WTC11 (cell line): ENCODE measurements around the gene KMT2D. TPM values are rescaled to one million over a fixed set of nuclear protein-coding genes. Genes with fewer than 3 reads are reported as not detected.

Experiments
- ATAC-seq: fragments of 200-7000 bp; cut with Tn5 transposase; 2 replicates; pipeline ENCODE4 v1.10.0; 2021; ENCODE audit warnings: mild to moderate bottlenecking, moderate library complexity
- CTCF ChIA-PET: fragments of 300-600 bp; sonication (Branson Sonifier 250); formaldehyde crosslinking; loops from one replicate; lab custom pipeline; 2021; ENCODE audit warnings: antibody characterized with exemption; lab: Charles Lee
- POLR2A ChIA-PET: fragments of 350-600 bp; sonication (Branson Sonifier 250); formaldehyde crosslinking; loops from one replicate; lab custom pipeline; 2021; ENCODE audit warnings: antibody characterized with exemption; lab: Charles Lee
- DNase-seq: peaks from one replicate; pipeline ENCODE4 v3.0.0; 2021; ENCODE audit warnings: low spot score
- H3K27ac Mint-ChIP-seq: 2 replicates; pipeline ENCODE4 v1.8.0; 2021; ENCODE audit warnings: mixed read lengths
- H3K27me3 Mint-ChIP-seq: 2 replicates; pipeline ENCODE4 v1.8.0; 2021; ENCODE audit warnings: low read depth, mild to moderate bottlenecking, moderate library complexity, mixed read lengths
- H3K36me3 Mint-ChIP-seq: 2 replicates; pipeline ENCODE4 v1.8.0; 2021; ENCODE audit warnings: mixed read lengths
- H3K4me1 Mint-ChIP-seq: 2 replicates; pipeline ENCODE4 v1.8.0; 2022; ENCODE audit warnings: mixed read lengths
- H3K4me3 Mint-ChIP-seq: 2 replicates; pipeline ENCODE4 v1.8.0; 2021; ENCODE audit warnings: mild to moderate bottlenecking, moderate library complexity, mixed read lengths
- H3K9me3 Mint-ChIP-seq: 2 replicates; pipeline ENCODE4 v1.8.0; 2021; ENCODE audit warnings: mixed read lengths
- ATF1 ChIP-seq: sonication (generic); formaldehyde crosslinking; IDR thresholded peaks from 2 replicates; pipeline ENCODE4 v1.8.1; 2023; ENCODE audit warnings: mild to moderate bottlenecking, moderate library complexity, missing genetic modification reagents
- GABPB1 ChIP-seq: sonication (generic); formaldehyde crosslinking; IDR thresholded peaks from 2 replicates; pipeline ENCODE4 v1.8.1; 2023; ENCODE audit warnings: mild to moderate bottlenecking, missing genetic modification reagents
- GRHL2 ChIP-seq: fragments of 250-450 bp; sonication (Bioruptor Pico); IDR thresholded peaks from 2 replicates; pipeline ENCODE4 v1.8.0; 2022; ENCODE audit warnings: mild to moderate bottlenecking, moderate library complexity; ENCODE audit not compliant: insufficient replicate concordance, severe bottlenecking
- HMGA2 ChIP-seq: fragments of 250-450 bp; sonication (Bioruptor Pico); IDR thresholded peaks from 2 replicates; pipeline ENCODE4 v1.4.0; 2021; ENCODE audit warnings: mild to moderate bottlenecking, moderate library complexity
- KAT7 ChIP-seq: sonication (generic); formaldehyde crosslinking; IDR thresholded peaks from 2 replicates; pipeline ENCODE4 v1.8.1; 2023; ENCODE audit warnings: missing genetic modification reagents, mild to moderate bottlenecking, borderline replicate concordance
- MXD4 ChIP-seq: fragments of 250-450 bp; sonication (Bioruptor Pico); IDR thresholded peaks from 2 replicates; pipeline ENCODE4 v1.8.0; 2021; ENCODE audit warnings: mild to moderate bottlenecking, moderate library complexity, borderline replicate concordance
- MYBL2 ChIP-seq: sonication (generic); formaldehyde crosslinking; IDR thresholded peaks from 2 replicates; pipeline ENCODE4 v1.8.1; 2023; ENCODE audit warnings: mild to moderate bottlenecking, moderate library complexity, missing genetic modification reagents
- NR1H2 ChIP-seq: sonication (generic); formaldehyde crosslinking; IDR thresholded peaks from 2 replicates; pipeline ENCODE4 v1.9.0; 2021; ENCODE audit warnings: mild to moderate bottlenecking, moderate library complexity, missing genetic modification reagents
- NR2C2 ChIP-seq: sonication (generic); formaldehyde crosslinking; IDR thresholded peaks from 2 replicates; pipeline ENCODE4 v1.8.0; 2022; ENCODE audit warnings: mild to moderate bottlenecking, missing genetic modification reagents
- NR3C1 ChIP-seq: sonication (generic); formaldehyde crosslinking; conservative IDR thresholded peaks from 2 replicates; pipeline ENCODE4 v1.8.1; 2023; ENCODE audit warnings: low read depth, mild to moderate bottlenecking, missing genetic modification reagents
- OVOL2 ChIP-seq: fragments of 250-450 bp; sonication (Bioruptor Pico); IDR thresholded peaks from 2 replicates; pipeline ENCODE4 v1.9.0; 2021; ENCODE audit warnings: mild to moderate bottlenecking, borderline replicate concordance
- ZBTB21 ChIP-seq: sonication (generic); formaldehyde crosslinking; IDR thresholded peaks from 2 replicates; pipeline ENCODE4 v1.8.1; 2023; ENCODE audit warnings: mild to moderate bottlenecking, missing genetic modification reagents, borderline replicate concordance
- ZNF138 ChIP-seq: sonication (generic); formaldehyde crosslinking; conservative IDR thresholded peaks from 2 replicates; pipeline ENCODE4 v1.8.1; 2022; ENCODE audit warnings: mild to moderate bottlenecking, moderate library complexity, missing genetic modification reagents
- ZNF317 ChIP-seq: sonication (generic); formaldehyde crosslinking; IDR thresholded peaks from 2 replicates; pipeline ENCODE4 v1.8.1; 2023; ENCODE audit warnings: low read depth, mild to moderate bottlenecking, moderate library complexity, missing genetic modification reagents, borderline replicate concordance
- total RNA-seq: library from RNA; stranded (reverse); gene quantifications from 3 replicates; pipeline ENCODE4 v1.2.3, GENCODE V29; 2021
- TF ChIP-seq, protein P1 (sequence below): fragments of 250-450 bp; sonication (Bioruptor Pico); IDR thresholded peaks from 2 replicates; pipeline ENCODE4 v1.9.0; 2021; ENCODE audit warnings: moderate library complexity, mild to moderate bottlenecking, inconsistent platforms, borderline replicate concordance
- TF ChIP-seq, protein P2 (sequence below): sonication (generic); formaldehyde crosslinking; IDR thresholded peaks from 2 replicates; pipeline ENCODE4 v1.8.1; 2022; ENCODE audit warnings: missing genetic modification reagents, borderline replicate concordance
- TF ChIP-seq, protein P3 (sequence below): sonication (generic); formaldehyde crosslinking; conservative IDR thresholded peaks from 2 replicates; pipeline ENCODE4 v1.8.1; 2023; ENCODE audit warnings: mild to moderate bottlenecking, low read depth, missing genetic modification reagents, moderate library complexity
- TF ChIP-seq, protein P4 (sequence below): sonication (generic); formaldehyde crosslinking; IDR thresholded peaks from 2 replicates; pipeline ENCODE4 v1.8.1; 2023; ENCODE audit warnings: mild to moderate bottlenecking, missing genetic modification reagents, moderate library complexity
- TF ChIP-seq, protein P5 (sequence below): sonication (generic); formaldehyde crosslinking; IDR thresholded peaks from 2 replicates; pipeline ENCODE4 v1.8.1; 2023; ENCODE audit warnings: mild to moderate bottlenecking, missing genetic modification reagents
- TF ChIP-seq, protein P6 (sequence below): fragments of 250-450 bp; sonication (Bioruptor Pico); IDR thresholded peaks from 2 replicates; pipeline ENCODE4 v1.9.0; 2021; ENCODE audit warnings: mild to moderate bottlenecking
- TF ChIP-seq, protein P7 (sequence below): sonication (generic); formaldehyde crosslinking; IDR thresholded peaks from 2 replicates; pipeline ENCODE4 v1.8.0; 2022; ENCODE audit warnings: mild to moderate bottlenecking, missing genetic modification reagents

Gene KMT2D
- total RNA-seq, 1 experiment from 2014 or later, result 101 TPM

DNA sequence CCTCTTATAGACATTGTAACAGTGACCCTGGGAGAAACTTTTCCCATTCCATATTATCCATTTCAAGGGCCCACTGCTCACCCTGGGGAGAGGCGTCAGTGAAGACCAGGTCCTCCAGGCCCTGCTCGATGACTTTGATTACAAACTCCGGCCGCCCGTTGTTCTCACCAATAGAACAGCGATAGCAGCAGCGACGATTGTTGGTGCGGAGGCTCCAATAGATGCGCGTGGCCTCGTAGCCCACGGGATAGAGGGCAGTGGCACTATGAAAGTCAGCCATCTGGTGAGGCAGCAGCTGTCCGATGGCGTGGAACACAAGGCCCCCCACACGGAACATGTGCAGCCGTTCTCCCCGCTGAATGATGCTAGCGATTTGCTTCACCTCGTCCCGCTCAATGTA is 34.5 kb downstream of the KMT2D start:
- DNase-seq, result no peak
- no peaks in the 10 kb centered on the region for H3K27me3 Mint-ChIP-seq
- ChIA-PET CTCF (interaction anchor here (2.2 kb wide), 1 partner anchor 18 kb away, joined by 12 read pairs; no protein-coding TSS in a partner anchor), POLR2A (no interaction called here)
- TF ChIP-seq NR1H2 (CRISPR knock-in tag) (no peak), NR2C2 (CRISPR knock-in tag) (no peak), OVOL2 (no peak), KAT7 (CRISPR knock-in tag) (no peak), MXD4 (CRISPR knock-in tag) (no peak), ATF1 (CRISPR knock-in tag) (no peak), GABPB1 (CRISPR knock-in tag) (no peak), NR3C1 (CRISPR knock-in tag) (no peak), ZNF138 (CRISPR knock-in tag) (no peak)
- TF ChIP-seq, protein P1, sequence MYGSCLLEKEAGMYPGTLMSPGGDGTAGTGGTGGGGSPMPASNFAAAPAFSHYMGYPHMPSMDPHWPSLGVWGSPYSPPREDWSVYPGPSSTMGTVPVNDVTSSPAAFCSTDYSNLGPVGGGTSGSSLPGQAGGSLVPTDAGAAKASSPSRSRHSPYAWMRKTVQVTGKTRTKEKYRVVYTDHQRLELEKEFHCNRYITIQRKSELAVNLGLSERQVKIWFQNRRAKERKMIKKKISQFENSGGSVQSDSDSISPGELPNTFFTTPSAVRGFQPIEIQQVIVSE (CRISPR knock-in tag), result no peak
- TF ChIP-seq, protein P2, sequence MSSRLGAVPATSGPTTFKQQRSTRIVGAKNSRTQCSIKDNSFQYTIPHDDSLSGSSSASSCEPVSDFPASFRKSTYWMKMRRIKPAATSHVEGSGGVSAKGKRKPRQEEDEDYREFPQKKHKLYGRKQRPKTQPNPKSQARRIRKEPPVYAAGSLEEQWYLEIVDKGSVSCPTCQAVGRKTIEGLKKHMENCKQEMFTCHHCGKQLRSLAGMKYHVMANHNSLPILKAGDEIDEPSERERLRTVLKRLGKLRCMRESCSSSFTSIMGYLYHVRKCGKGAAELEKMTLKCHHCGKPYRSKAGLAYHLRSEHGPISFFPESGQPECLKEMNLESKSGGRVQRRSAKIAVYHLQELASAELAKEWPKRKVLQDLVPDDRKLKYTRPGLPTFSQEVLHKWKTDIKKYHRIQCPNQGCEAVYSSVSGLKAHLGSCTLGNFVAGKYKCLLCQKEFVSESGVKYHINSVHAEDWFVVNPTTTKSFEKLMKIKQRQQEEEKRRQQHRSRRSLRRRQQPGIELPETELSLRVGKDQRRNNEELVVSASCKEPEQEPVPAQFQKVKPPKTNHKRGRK, result no peak
- TF ChIP-seq, protein P3, sequence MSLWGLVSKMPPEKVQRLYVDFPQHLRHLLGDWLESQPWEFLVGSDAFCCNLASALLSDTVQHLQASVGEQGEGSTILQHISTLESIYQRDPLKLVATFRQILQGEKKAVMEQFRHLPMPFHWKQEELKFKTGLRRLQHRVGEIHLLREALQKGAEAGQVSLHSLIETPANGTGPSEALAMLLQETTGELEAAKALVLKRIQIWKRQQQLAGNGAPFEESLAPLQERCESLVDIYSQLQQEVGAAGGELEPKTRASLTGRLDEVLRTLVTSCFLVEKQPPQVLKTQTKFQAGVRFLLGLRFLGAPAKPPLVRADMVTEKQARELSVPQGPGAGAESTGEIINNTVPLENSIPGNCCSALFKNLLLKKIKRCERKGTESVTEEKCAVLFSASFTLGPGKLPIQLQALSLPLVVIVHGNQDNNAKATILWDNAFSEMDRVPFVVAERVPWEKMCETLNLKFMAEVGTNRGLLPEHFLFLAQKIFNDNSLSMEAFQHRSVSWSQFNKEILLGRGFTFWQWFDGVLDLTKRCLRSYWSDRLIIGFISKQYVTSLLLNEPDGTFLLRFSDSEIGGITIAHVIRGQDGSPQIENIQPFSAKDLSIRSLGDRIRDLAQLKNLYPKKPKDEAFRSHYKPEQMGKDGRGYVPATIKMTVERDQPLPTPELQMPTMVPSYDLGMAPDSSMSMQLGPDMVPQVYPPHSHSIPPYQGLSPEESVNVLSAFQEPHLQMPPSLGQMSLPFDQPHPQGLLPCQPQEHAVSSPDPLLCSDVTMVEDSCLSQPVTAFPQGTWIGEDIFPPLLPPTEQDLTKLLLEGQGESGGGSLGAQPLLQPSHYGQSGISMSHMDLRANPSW (CRISPR knock-in tag), result no peak
- H3K9me3 Mint-ChIP-seq, result no peaks in the 10 kb centered on the region
- no peaks in the 10 kb centered on the region for H3K4me1 Mint-ChIP-seq
- no peak overlapping the region for H3K4me3 Mint-ChIP-seq
- H3K27ac Mint-ChIP-seq, result no peak overlapping the region
- ATAC-seq, result no peak
- H3K36me3 Mint-ChIP-seq, result peaks cover 61% of the 10 kb centered on the region

DNA sequence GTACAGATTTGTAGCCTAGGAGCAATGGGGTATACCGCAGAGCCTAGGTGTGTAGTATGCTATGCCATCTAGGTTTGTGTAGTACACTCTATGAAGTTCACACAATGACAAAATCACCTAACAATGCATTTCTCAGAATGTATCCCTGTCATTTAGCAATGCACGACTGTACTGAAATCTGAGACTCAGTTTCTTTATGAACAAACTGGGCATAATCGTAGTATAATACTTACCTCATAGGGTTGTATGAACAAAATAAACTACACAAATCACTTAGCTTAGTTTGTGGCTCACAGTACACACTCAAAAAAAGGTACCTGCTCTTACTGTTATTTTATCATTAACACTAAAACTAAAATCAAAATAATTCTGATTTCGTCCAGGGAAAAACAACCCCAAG is 35.1 kb downstream of the KMT2D start:
- no peak overlapping the region for H3K27ac Mint-ChIP-seq
- POLR2A ChIA-PET, result no interaction called here
- DNase-seq (no peak), ATAC-seq (no peak)
- CTCF ChIA-PET, result interaction anchor here (2.2 kb wide), 1 partner anchor 18 kb away, joined by 12 read pairs; no protein-coding TSS in a partner anchor
- H3K4me1 Mint-ChIP-seq, result no peaks in the 10 kb centered on the region
- no peak overlapping the region for H3K4me3 Mint-ChIP-seq
- no peaks in the 10 kb centered on the region for H3K9me3 Mint-ChIP-seq
- no peaks in the 10 kb centered on the region for H3K27me3 Mint-ChIP-seq
- H3K36me3 Mint-ChIP-seq, result peaks cover 58% of the 10 kb centered on the region
- TF ChIP-seq GRHL2 (CRISPR knock-in tag) (no peak), MYBL2 (no peak), ZBTB21 (no peak), ZNF138 (CRISPR knock-in tag) (no peak), HMGA2 (no peak), ZNF317 (CRISPR knock-in tag) (no peak)
- TF ChIP-seq, protein P4, sequence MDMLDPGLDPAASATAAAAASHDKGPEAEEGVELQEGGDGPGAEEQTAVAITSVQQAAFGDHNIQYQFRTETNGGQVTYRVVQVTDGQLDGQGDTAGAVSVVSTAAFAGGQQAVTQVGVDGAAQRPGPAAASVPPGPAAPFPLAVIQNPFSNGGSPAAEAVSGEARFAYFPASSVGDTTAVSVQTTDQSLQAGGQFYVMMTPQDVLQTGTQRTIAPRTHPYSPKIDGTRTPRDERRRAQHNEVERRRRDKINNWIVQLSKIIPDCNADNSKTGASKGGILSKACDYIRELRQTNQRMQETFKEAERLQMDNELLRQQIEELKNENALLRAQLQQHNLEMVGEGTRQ, result no peak
- TF ChIP-seq, protein P5, sequence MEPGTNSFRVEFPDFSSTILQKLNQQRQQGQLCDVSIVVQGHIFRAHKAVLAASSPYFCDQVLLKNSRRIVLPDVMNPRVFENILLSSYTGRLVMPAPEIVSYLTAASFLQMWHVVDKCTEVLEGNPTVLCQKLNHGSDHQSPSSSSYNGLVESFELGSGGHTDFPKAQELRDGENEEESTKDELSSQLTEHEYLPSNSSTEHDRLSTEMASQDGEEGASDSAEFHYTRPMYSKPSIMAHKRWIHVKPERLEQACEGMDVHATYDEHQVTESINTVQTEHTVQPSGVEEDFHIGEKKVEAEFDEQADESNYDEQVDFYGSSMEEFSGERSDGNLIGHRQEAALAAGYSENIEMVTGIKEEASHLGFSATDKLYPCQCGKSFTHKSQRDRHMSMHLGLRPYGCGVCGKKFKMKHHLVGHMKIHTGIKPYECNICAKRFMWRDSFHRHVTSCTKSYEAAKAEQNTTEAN (CRISPR knock-in tag), result no peak
- TF ChIP-seq, protein P6, sequence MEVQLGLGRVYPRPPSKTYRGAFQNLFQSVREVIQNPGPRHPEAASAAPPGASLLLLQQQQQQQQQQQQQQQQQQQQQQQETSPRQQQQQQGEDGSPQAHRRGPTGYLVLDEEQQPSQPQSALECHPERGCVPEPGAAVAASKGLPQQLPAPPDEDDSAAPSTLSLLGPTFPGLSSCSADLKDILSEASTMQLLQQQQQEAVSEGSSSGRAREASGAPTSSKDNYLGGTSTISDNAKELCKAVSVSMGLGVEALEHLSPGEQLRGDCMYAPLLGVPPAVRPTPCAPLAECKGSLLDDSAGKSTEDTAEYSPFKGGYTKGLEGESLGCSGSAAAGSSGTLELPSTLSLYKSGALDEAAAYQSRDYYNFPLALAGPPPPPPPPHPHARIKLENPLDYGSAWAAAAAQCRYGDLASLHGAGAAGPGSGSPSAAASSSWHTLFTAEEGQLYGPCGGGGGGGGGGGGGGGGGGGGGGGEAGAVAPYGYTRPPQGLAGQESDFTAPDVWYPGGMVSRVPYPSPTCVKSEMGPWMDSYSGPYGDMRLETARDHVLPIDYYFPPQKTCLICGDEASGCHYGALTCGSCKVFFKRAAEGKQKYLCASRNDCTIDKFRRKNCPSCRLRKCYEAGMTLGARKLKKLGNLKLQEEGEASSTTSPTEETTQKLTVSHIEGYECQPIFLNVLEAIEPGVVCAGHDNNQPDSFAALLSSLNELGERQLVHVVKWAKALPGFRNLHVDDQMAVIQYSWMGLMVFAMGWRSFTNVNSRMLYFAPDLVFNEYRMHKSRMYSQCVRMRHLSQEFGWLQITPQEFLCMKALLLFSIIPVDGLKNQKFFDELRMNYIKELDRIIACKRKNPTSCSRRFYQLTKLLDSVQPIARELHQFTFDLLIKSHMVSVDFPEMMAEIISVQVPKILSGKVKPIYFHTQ (CRISPR knock-in tag), result no peak
- TF ChIP-seq, protein P7, sequence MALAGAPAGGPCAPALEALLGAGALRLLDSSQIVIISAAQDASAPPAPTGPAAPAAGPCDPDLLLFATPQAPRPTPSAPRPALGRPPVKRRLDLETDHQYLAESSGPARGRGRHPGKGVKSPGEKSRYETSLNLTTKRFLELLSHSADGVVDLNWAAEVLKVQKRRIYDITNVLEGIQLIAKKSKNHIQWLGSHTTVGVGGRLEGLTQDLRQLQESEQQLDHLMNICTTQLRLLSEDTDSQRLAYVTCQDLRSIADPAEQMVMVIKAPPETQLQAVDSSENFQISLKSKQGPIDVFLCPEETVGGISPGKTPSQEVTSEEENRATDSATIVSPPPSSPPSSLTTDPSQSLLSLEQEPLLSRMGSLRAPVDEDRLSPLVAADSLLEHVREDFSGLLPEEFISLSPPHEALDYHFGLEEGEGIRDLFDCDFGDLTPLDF (CRISPR knock-in tag), result no peak
